ENCODE data around the gene TMEM42. TPM values are rescaled to one million over a fixed set of nuclear protein-coding genes. Genes with fewer than 3 reads are reported as not detected.
"Not testable (repeated sequence)": the region's sequence is repeated elsewhere in the genome, so short reads cannot be mapped to it uniquely, and the experiment has no call there.

Gene TMEM42
- 10 to 100 TPM in 2 of 4 donors, 1 to 10 TPM in 2; 8.3 to 25.7 (median 10.4) TPM for total RNA-seq
- polyA plus RNA-seq: 10 to 100 TPM in 2 of 3 donors, 1 to 10 TPM in 1; 6.2 to 13.8 (median 10.2) TPM

DNA sequence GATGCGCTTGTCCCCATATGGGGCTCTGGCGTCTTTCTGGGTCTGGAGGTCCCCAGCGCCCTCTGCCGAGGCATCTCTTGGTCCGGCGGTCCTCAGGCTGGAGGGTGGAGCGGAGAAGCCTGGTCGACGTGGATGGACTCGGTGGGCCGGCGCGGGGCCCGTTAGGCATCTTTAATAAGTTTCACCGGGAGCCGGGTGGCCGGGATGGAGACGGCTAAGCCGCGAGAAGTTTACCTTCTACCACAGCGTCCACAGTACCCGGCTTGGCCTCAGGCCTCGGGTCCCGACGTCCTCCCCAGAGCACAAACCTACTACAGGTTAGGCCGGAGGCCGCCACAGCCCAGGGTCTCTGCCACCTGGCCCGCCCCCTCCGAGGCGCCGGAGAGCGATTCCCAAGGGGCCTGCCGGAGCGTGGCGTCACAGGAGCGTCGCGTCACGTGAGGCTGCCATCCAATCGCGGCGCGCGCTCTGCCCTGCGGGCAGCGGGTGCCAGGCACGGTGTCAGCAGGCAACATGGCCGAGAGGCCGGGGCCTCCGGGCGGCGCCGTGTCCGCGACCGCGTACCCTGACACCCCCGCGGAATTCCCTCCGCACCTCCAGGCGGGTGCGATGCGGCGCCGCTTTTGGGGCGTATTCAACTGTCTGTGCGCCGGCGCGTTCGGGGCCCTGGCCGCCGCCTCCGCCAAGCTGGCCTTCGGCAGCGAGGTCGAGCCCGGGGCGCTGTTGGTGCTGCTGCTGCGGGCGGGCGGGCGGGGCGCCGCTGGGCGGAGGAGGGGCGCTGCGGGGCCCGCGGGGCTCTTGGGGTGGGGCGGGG is at the start of gene TMEM42:
Gene TMEM42 (plus strand): TSS at position 501 of the 814 bp plus-strand sequence. CDS start 13 bp downstream, at position 514.
- intact Hi-C loops (cut with DNase I): loop anchor here (1.0 to 5.0 kb wide), 3 partner anchors 100 to 149 kb away; partner anchors contain the start of genes EXOSC7, KIAA1143, KIF15 and ZDHHC3
- 1% methylated on average over 91 of the region's 91 CpGs for WGBS, 2 donors

GRCh38 chr3:44814751-44815150 is 47.0 kb upstream of the TMEM42 start:
- no peaks in the 10 kb centered on the region for H3K9me3 ChIP-seq
- TF ChIP-seq EP300 (IDR thresholded peaks at IDR 0.05): no peak
- no peak for TF ChIP-seq CTCF (IDR thresholded peaks at IDR 0.05)
- TF ChIP-seq POLR2AphosphoS5 (IDR thresholded peaks at IDR 0.05): no peak
- no peak for TF ChIP-seq POLR2A (IDR thresholded peaks at IDR 0.05)
- no peaks in the 10 kb centered on the region for H3K4me1 ChIP-seq
- intact Hi-C loops (cut with DNase I): no loop called here
- H3K4me3 ChIP-seq: no peak overlapping the region
- no peak overlapping the region for H3K27ac ChIP-seq
- DNase-seq: no peak
- no peaks in the 10 kb centered on the region for H3K36me3 ChIP-seq
- WGBS, 2 donors: 77 to 91% methylated on average over 6 of the region's 6 CpGs
- H3K27me3 ChIP-seq: no peaks in the 10 kb centered on the region

More for the DNA sequence above, at the start of gene TMEM42:
- Histone ChIP-seq H3K27ac (peak within 1 kb of the TSS; percentile 93 to 96 (median 94)), H3K4me1 (peaks cover 0 to 13% (median 8%) of the 10 kb centered on the region in 4 donors), H3K27me3 (no peaks in the 10 kb centered on the region), H3K36me3 (peaks cover 0 to 4% (median 0%) of the 10 kb centered on the region in 4 donors), H3K4me3 (peak within 1 kb of the TSS; percentile 62 to 80 (median 71)), H3K9me3 (no peaks in the 10 kb centered on the region)
- DNase-seq: peak; percentile 95
- TF ChIP-seq EP300 (IDR thresholded peaks at IDR 0.05): no peak
- TF ChIP-seq POLR2AphosphoS5 (IDR thresholded peaks at IDR 0.05): peak; percentile 83 to 93 (median 88)
- peak; percentile 61 to 62 for TF ChIP-seq POLR2A (IDR thresholded peaks at IDR 0.05)

GRCh38 chr3:44816334-44816733 is 45.4 kb upstream of the TMEM42 start:
- H3K4me3 ChIP-seq; H3K27ac ChIP-seq; H3K36me3 ChIP-seq; H3K9me3 ChIP-seq; DNase-seq; H3K27me3 ChIP-seq; H3K4me1 ChIP-seq; intact Hi-C loops (cut with DNase I): not testable (repeated sequence)
- 98 to 99% methylated on average over 2 of the region's 2 CpGs for WGBS, 2 donors

GRCh38 chr3:44821206-44821605 is 40.5 kb upstream of the TMEM42 start:
- 95 to 98% methylated on average over 34 of the region's 34 CpGs for WGBS, 2 donors

DNA sequence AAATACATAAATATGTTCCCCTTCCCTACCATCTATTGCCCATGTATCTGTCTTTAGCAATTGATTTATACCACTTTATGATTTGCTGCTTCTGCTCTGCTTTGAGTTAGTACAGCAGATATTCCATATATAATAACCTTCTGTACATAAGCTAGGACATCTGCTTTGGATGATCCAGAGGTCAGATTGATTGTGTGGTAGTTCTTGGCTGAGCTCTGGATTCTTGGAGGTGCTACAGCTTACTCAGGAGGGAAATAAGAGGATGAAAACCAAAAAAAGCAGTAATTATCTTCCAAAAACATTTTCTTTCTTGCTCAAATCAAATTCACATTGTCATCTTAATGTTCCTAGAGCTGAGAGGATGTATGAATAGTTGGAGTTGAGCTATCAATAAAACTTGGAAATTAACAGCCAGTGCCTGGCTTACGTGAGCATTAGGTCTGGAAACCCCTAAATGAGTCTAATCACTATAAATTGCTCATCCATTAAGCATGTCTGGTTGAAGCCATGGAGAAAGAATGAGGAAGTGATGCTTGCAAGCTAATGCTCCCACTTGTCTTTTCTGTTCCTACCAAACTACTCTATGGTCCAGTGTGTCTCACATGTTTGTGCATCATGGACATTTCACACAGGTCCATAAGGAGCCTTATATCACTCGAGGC is 36.3 kb upstream of the TMEM42 start:
- TF ChIP-seq EP300 (IDR thresholded peaks at IDR 0.05): no peak
- no peak for TF ChIP-seq POLR2AphosphoS5 (IDR thresholded peaks at IDR 0.05)
- TF ChIP-seq POLR2A (IDR thresholded peaks at IDR 0.05): no peak
- no peak for TF ChIP-seq CTCF (IDR thresholded peaks at IDR 0.05)
- DNase-seq: no peak
- intact Hi-C loops (cut with DNase I): no loop called here
- H3K9me3 ChIP-seq: no peaks in the 10 kb centered on the region
- H3K27ac ChIP-seq: no peak overlapping the region
- H3K36me3 ChIP-seq: no peaks in the 10 kb centered on the region
- H3K4me3 ChIP-seq: no peak overlapping the region
- no peaks in the 10 kb centered on the region for H3K4me1 ChIP-seq
- no peaks in the 10 kb centered on the region for H3K27me3 ChIP-seq
- 90 to 92% methylated on average over 2 of the region's 2 CpGs for WGBS, 2 donors

More at GRCh38 chr3:44821206-44821605, 40.5 kb upstream of the TMEM42 start:
- intact Hi-C loops (cut with DNase I); H3K4me1 ChIP-seq; H3K36me3 ChIP-seq; H3K4me3 ChIP-seq; H3K27me3 ChIP-seq; H3K27ac ChIP-seq; H3K9me3 ChIP-seq; DNase-seq: not testable (repeated sequence)

DNA sequence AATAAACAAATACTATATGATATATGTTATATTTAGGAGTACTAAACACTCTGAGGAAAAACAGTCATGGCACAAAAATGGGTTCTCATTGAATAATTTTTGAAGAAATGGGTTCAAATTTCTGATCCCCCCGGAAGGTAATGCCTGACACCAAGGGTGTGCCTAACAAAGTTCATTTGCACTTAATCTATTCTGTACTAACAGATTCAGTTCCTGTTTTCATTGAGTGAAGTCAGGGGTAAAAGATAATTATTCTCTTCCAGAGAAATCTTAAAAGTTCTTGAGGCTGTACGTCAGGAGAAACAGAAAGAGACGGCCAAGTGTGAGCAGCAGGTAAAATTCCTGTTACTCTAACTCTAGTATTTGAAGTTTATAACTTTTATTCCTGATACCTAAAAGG is 34.5 kb upstream of the TMEM42 start:
- TF ChIP-seq EP300 (IDR thresholded peaks at IDR 0.05): no peak
- TF ChIP-seq POLR2A (IDR thresholded peaks at IDR 0.05): no peak
- TF ChIP-seq CTCF (IDR thresholded peaks at IDR 0.05): no peak
- no peak for TF ChIP-seq POLR2AphosphoS5 (IDR thresholded peaks at IDR 0.05)
- intact Hi-C loops (cut with DNase I): no loop called here
- 88 to 96% methylated on average over 3 of the region's 3 CpGs for WGBS, 2 donors
- H3K27ac ChIP-seq: no peak overlapping the region
- DNase-seq: no peak
- no peaks in the 10 kb centered on the region for H3K9me3 ChIP-seq
- no peaks in the 10 kb centered on the region for H3K27me3 ChIP-seq
- no peaks in the 10 kb centered on the region for H3K36me3 ChIP-seq
- H3K4me1 ChIP-seq: no peaks in the 10 kb centered on the region
- H3K4me3 ChIP-seq: no peak overlapping the region

All from sigmoid colon (tissue), 7 donors.